ENCODE data around the gene RNF144B. TPM values are rescaled to one million over a fixed set of nuclear protein-coding genes. Genes with fewer than 3 reads are reported as not detected.

Gene RNF144B
- total RNA-seq, 2 donors from 2014 or later, result 4.0 to 5.4 TPM

GRCh38 chr6:18420328-18420727, 33.2 kb downstream of the RNF144B start:
- ATAC-seq (no peak), DNase-seq (no peak)
- 86 to 90% methylated on average over 3 of the region's 3 CpGs for WGBS, 2 donors
- H3K4me3 ChIP-seq, result no peak overlapping the region
- no peaks in the 10 kb centered on the region for H3K27me3 ChIP-seq
- no peaks in the 10 kb centered on the region for H3K9me3 ChIP-seq
- TF ChIP-seq POLR2A (IDR thresholded peaks at IDR 0.05) (no peak), CTCF (IDR thresholded peaks at IDR 0.05) (no peak)
- no peak overlapping the region for H3K27ac ChIP-seq
- H3K4me1 ChIP-seq, result peaks cover 9% of the 10 kb centered on the region
- intact Hi-C loops (cut with DNase I), result no loop called here
- H3K36me3 ChIP-seq (replicated peaks in 1 of 2; ENCODE audit: insufficient read depth in 1 of 2, low read depth in 2 of 2), result no peaks in the 10 kb centered on the region

- no peaks in the 10 kb centered on the region for H3K27me3 ChIP-seq
- intact Hi-C loops (cut with DNase I), result no loop called here
- ATAC-seq (no peak), DNase-seq (no peak)
- H3K36me3 ChIP-seq (replicated peaks in 1 of 2; ENCODE audit: insufficient read depth in 1 of 2, low read depth in 2 of 2), result no peaks in the 10 kb centered on the region
- TF ChIP-seq CTCF (IDR thresholded peaks at IDR 0.05), result no peak
- TF ChIP-seq POLR2A (IDR thresholded peaks at IDR 0.05), result no peak
- H3K4me1 ChIP-seq, result no peaks in the 10 kb centered on the region
- H3K27ac ChIP-seq, result no peak overlapping the region
- no peaks in the 10 kb centered on the region for H3K9me3 ChIP-seq
- no peak overlapping the region for H3K4me3 ChIP-seq
Measured at GRCh38 chr6:18422136-18422535, 35.0 kb downstream of the RNF144B start.

- 91 to 94% methylated on average over 3 of the region's 3 CpGs for WGBS, 2 donors
- ATAC-seq (no peak), DNase-seq (no peak)
- intact Hi-C loops (cut with DNase I), result no loop called here
- no peaks in the 10 kb centered on the region for H3K4me1 ChIP-seq
- H3K36me3 ChIP-seq (replicated peaks in 1 of 2; ENCODE audit: insufficient read depth in 1 of 2, low read depth in 2 of 2), result no peaks in the 10 kb centered on the region
- H3K4me3 ChIP-seq, result no peak overlapping the region
- H3K27ac ChIP-seq, result no peak overlapping the region
- TF ChIP-seq CTCF (IDR thresholded peaks at IDR 0.05) (no peak), POLR2A (IDR thresholded peaks at IDR 0.05) (no peak)
- no peaks in the 10 kb centered on the region for H3K27me3 ChIP-seq
- H3K9me3 ChIP-seq, result no peaks in the 10 kb centered on the region
Measured at GRCh38 chr6:18423426-18423825, 36.3 kb downstream of the RNF144B start.

GRCh38 chr6:18424201-18424600, 37.1 kb downstream of the RNF144B start:
- no peak overlapping the region for H3K4me3 ChIP-seq
- no peak for TF ChIP-seq CTCF (IDR thresholded peaks at IDR 0.05)
- no peak for TF ChIP-seq POLR2A (IDR thresholded peaks at IDR 0.05)
- no peaks in the 10 kb centered on the region for H3K4me1 ChIP-seq
- H3K36me3 ChIP-seq (replicated peaks in 1 of 2; ENCODE audit: insufficient read depth in 1 of 2, low read depth in 2 of 2), result no peaks in the 10 kb centered on the region
- no peak overlapping the region for H3K27ac ChIP-seq
- intact Hi-C loops (cut with DNase I), result no loop called here
- DNase-seq (no peak), ATAC-seq (no peak)
- H3K9me3 ChIP-seq, result no peaks in the 10 kb centered on the region
- WGBS, 2 donors, result 59 to 61% methylated on average over 2 of the region's 2 CpGs
- no peaks in the 10 kb centered on the region for H3K27me3 ChIP-seq

GRCh38 chr6:18425218-18425617, 38.1 kb downstream of the RNF144B start:
- H3K4me3 ChIP-seq, result no peak overlapping the region
- no peaks in the 10 kb centered on the region for H3K9me3 ChIP-seq
- no peaks in the 10 kb centered on the region for H3K27me3 ChIP-seq
- H3K36me3 ChIP-seq (replicated peaks in 1 of 2; ENCODE audit: insufficient read depth in 1 of 2, low read depth in 2 of 2), result no peaks in the 10 kb centered on the region
- 93 to 94% methylated on average over 2 of the region's 2 CpGs for WGBS, 2 donors
- no peak for ATAC-seq
- H3K27ac ChIP-seq, result no peak overlapping the region
- TF ChIP-seq POLR2A (IDR thresholded peaks at IDR 0.05), result no peak
- TF ChIP-seq CTCF (IDR thresholded peaks at IDR 0.05), result no peak
- H3K4me1 ChIP-seq, result no peaks in the 10 kb centered on the region
- intact Hi-C loops (cut with DNase I), result no loop called here
- DNase-seq, result no peak
